WTC11 (cell line): ENCODE results near the gene RPP38. TPM values are rescaled to one million over a fixed set of nuclear protein-coding genes. Genes with fewer than 3 reads are reported as not detected.

ENCODE experiments used
- ATAC-seq: fragments of 200-7000 bp; cut with Tn5 transposase; 2 replicates; pipeline ENCODE4 v1.10.0; 2021; ENCODE audit warnings: mild to moderate bottlenecking, moderate library complexity
- CTCF ChIA-PET: fragments of 300-600 bp; sonication (Branson Sonifier 250); formaldehyde crosslinking; loops from one replicate; lab custom pipeline; 2021; ENCODE audit warnings: antibody characterized with exemption; lab: Charles Lee
- POLR2A ChIA-PET: fragments of 350-600 bp; sonication (Branson Sonifier 250); formaldehyde crosslinking; loops from one replicate; lab custom pipeline; 2021; ENCODE audit warnings: antibody characterized with exemption; lab: Charles Lee
- DNase-seq: peaks from one replicate; pipeline ENCODE4 v3.0.0; 2021; ENCODE audit warnings: low spot score
- H3K27ac Mint-ChIP-seq: 2 replicates; pipeline ENCODE4 v1.8.0; 2021; ENCODE audit warnings: mixed read lengths
- H3K27me3 Mint-ChIP-seq: 2 replicates; pipeline ENCODE4 v1.8.0; 2021; ENCODE audit warnings: low read depth, mild to moderate bottlenecking, moderate library complexity, mixed read lengths
- H3K36me3 Mint-ChIP-seq: 2 replicates; pipeline ENCODE4 v1.8.0; 2021; ENCODE audit warnings: mixed read lengths
- H3K4me1 Mint-ChIP-seq: 2 replicates; pipeline ENCODE4 v1.8.0; 2022; ENCODE audit warnings: mixed read lengths
- H3K4me3 Mint-ChIP-seq: 2 replicates; pipeline ENCODE4 v1.8.0; 2021; ENCODE audit warnings: mild to moderate bottlenecking, moderate library complexity, mixed read lengths
- H3K9me3 Mint-ChIP-seq: 2 replicates; pipeline ENCODE4 v1.8.0; 2021; ENCODE audit warnings: mixed read lengths
- ESRRA ChIP-seq: sonication (generic); formaldehyde crosslinking; IDR thresholded peaks from 2 replicates; pipeline ENCODE4 v1.8.1; 2022; ENCODE audit warnings: mild to moderate bottlenecking, missing genetic modification reagents, borderline replicate concordance
- GABPB1 ChIP-seq: sonication (generic); formaldehyde crosslinking; IDR thresholded peaks from 2 replicates; pipeline ENCODE4 v1.8.1; 2023; ENCODE audit warnings: mild to moderate bottlenecking, missing genetic modification reagents
- GTF2I ChIP-seq: fragments of 250-450 bp; sonication (Bioruptor Pico); conservative IDR thresholded peaks from 2 replicates; pipeline ENCODE4 v1.4.0; 2021; ENCODE audit warnings: mild to moderate bottlenecking
- KAT7 ChIP-seq: sonication (generic); formaldehyde crosslinking; IDR thresholded peaks from 2 replicates; pipeline ENCODE4 v1.8.1; 2023; ENCODE audit warnings: missing genetic modification reagents, mild to moderate bottlenecking, borderline replicate concordance
- MYBL2 ChIP-seq: sonication (generic); formaldehyde crosslinking; IDR thresholded peaks from 2 replicates; pipeline ENCODE4 v1.8.1; 2023; ENCODE audit warnings: mild to moderate bottlenecking, moderate library complexity, missing genetic modification reagents
- PRRX2 ChIP-seq: fragments of 250-450 bp; sonication (Bioruptor Pico); IDR thresholded peaks from 2 replicates; pipeline ENCODE4 v1.8.0; 2021; ENCODE audit warnings: mild to moderate bottlenecking
- ZNF121 ChIP-seq: sonication (generic); formaldehyde crosslinking; IDR thresholded peaks from 2 replicates; pipeline ENCODE4 v1.8.0; 2023; ENCODE audit warnings: missing genetic modification reagents
- ZNF232 ChIP-seq: sonication (generic); formaldehyde crosslinking; IDR thresholded peaks from 2 replicates; pipeline ENCODE4 v1.8.0; 2022; ENCODE audit warnings: mild to moderate bottlenecking, missing genetic modification reagents
- total RNA-seq: library from RNA; stranded (reverse); gene quantifications from 3 replicates; pipeline ENCODE4 v1.2.3, GENCODE V29; 2021
- TF ChIP-seq, protein P1 (sequence below): fragments of 250-450 bp; sonication (Bioruptor Pico); IDR thresholded peaks from 2 replicates; pipeline ENCODE4 v1.9.0; 2021; ENCODE audit warnings: mild to moderate bottlenecking
- TF ChIP-seq, protein P2 (sequence below): sonication (generic); formaldehyde crosslinking; IDR thresholded peaks from 2 replicates; pipeline ENCODE4 v1.8.1; 2023; ENCODE audit warnings: mild to moderate bottlenecking, missing genetic modification reagents, moderate library complexity
- TF ChIP-seq, protein P3 (sequence below): fragments of 250-450 bp; sonication (Bioruptor Pico); IDR thresholded peaks from 2 replicates; pipeline ENCODE4 v1.9.0; 2021; ENCODE audit warnings: mild to moderate bottlenecking
- TF ChIP-seq, protein P4 (sequence below): sonication (generic); formaldehyde crosslinking; IDR thresholded peaks from 2 replicates; pipeline ENCODE4 v1.8.1; 2022; ENCODE audit warnings: mild to moderate bottlenecking, missing genetic modification reagents, moderate library complexity, borderline replicate concordance
- TF ChIP-seq, protein P5 (sequence below): sonication (generic); formaldehyde crosslinking; IDR thresholded peaks from 2 replicates; pipeline ENCODE4 v1.8.0; 2023; ENCODE audit warnings: mild to moderate bottlenecking, missing genetic modification reagents
- TF ChIP-seq, protein P6 (sequence below): sonication (generic); formaldehyde crosslinking; IDR thresholded peaks from 2 replicates; pipeline ENCODE4 v1.8.1; 2022; ENCODE audit warnings: low read depth, mild to moderate bottlenecking, moderate library complexity, missing genetic modification reagents, borderline replicate concordance
- TF ChIP-seq, protein P7 (sequence below): sonication (generic); formaldehyde crosslinking; IDR thresholded peaks from 2 replicates; pipeline ENCODE4 v1.8.0; 2022; ENCODE audit warnings: mild to moderate bottlenecking, missing genetic modification reagents
- TF ChIP-seq, protein P8 (sequence below): sonication (generic); formaldehyde crosslinking; IDR thresholded peaks from 2 replicates; pipeline ENCODE4 v1.8.1; 2023; ENCODE audit warnings: mild to moderate bottlenecking, moderate library complexity, missing genetic modification reagents

The RPP38 gene
- total RNA-seq, 1 experiment from 2014 or later = 20.9 TPM

DNA sequence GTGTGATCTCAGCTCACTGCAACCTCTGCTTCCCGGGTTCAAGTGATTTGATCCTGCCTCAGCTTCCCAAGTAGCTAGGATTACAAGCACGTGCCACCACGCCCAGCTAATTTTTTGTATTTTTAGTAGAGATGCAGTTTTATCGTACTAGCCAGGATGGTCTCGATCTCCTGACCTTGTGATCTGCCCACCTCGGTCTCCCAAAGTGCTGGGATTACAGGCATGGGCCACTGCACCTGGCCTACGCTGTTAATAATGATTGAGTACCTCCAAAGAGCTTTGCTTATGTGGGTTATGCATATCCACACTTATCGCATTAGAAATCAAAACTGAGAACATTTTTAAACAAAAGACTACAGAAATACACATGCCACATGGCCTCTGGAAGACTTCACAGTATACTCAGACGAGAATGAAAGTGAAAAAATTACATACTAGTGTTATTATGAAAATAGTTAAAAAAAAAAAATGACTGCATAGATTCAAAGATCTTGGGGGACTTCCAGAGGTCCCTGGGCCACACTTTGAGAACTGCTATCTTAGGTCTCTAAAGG, 25.4 kb downstream of the RPP38 start:
- no peak for DNase-seq
- ATAC-seq = no peak
- Mint-ChIP-seq H3K4me3 (no peak overlapping the region), H3K4me1 (no peaks in the 10 kb centered on the region), H3K27ac (no peak overlapping the region), H3K9me3 (peaks cover 4% of the 10 kb centered on the region), H3K36me3 (peaks cover 25% of the 10 kb centered on the region), H3K27me3 (no peaks in the 10 kb centered on the region)
- TF ChIP-seq, protein P1, sequence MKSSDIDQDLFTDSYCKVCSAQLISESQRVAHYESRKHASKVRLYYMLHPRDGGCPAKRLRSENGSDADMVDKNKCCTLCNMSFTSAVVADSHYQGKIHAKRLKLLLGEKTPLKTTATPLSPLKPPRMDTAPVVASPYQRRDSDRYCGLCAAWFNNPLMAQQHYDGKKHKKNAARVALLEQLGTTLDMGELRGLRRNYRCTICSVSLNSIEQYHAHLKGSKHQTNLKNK (CRISPR knock-in tag) = no peak
- TF ChIP-seq, protein P2, sequence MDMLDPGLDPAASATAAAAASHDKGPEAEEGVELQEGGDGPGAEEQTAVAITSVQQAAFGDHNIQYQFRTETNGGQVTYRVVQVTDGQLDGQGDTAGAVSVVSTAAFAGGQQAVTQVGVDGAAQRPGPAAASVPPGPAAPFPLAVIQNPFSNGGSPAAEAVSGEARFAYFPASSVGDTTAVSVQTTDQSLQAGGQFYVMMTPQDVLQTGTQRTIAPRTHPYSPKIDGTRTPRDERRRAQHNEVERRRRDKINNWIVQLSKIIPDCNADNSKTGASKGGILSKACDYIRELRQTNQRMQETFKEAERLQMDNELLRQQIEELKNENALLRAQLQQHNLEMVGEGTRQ = no peak
- TF ChIP-seq, protein P3, sequence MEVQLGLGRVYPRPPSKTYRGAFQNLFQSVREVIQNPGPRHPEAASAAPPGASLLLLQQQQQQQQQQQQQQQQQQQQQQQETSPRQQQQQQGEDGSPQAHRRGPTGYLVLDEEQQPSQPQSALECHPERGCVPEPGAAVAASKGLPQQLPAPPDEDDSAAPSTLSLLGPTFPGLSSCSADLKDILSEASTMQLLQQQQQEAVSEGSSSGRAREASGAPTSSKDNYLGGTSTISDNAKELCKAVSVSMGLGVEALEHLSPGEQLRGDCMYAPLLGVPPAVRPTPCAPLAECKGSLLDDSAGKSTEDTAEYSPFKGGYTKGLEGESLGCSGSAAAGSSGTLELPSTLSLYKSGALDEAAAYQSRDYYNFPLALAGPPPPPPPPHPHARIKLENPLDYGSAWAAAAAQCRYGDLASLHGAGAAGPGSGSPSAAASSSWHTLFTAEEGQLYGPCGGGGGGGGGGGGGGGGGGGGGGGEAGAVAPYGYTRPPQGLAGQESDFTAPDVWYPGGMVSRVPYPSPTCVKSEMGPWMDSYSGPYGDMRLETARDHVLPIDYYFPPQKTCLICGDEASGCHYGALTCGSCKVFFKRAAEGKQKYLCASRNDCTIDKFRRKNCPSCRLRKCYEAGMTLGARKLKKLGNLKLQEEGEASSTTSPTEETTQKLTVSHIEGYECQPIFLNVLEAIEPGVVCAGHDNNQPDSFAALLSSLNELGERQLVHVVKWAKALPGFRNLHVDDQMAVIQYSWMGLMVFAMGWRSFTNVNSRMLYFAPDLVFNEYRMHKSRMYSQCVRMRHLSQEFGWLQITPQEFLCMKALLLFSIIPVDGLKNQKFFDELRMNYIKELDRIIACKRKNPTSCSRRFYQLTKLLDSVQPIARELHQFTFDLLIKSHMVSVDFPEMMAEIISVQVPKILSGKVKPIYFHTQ (CRISPR knock-in tag) = no peak
- TF ChIP-seq GABPB1 (no peak), ESRRA (CRISPR knock-in tag) (no peak), KAT7 (CRISPR knock-in tag) (no peak), MYBL2 (CRISPR knock-in tag) (no peak), PRRX2 (CRISPR knock-in tag) (no peak), GTF2I (CRISPR knock-in tag) (no peak), ZNF121 (CRISPR knock-in tag) (no peak), ZNF232 (CRISPR knock-in tag) (no peak)
- TF ChIP-seq, protein P4, sequence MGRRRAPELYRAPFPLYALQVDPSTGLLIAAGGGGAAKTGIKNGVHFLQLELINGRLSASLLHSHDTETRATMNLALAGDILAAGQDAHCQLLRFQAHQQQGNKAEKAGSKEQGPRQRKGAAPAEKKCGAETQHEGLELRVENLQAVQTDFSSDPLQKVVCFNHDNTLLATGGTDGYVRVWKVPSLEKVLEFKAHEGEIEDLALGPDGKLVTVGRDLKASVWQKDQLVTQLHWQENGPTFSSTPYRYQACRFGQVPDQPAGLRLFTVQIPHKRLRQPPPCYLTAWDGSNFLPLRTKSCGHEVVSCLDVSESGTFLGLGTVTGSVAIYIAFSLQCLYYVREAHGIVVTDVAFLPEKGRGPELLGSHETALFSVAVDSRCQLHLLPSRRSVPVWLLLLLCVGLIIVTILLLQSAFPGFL (CRISPR knock-in tag) = no peak
- TF ChIP-seq, protein P5, sequence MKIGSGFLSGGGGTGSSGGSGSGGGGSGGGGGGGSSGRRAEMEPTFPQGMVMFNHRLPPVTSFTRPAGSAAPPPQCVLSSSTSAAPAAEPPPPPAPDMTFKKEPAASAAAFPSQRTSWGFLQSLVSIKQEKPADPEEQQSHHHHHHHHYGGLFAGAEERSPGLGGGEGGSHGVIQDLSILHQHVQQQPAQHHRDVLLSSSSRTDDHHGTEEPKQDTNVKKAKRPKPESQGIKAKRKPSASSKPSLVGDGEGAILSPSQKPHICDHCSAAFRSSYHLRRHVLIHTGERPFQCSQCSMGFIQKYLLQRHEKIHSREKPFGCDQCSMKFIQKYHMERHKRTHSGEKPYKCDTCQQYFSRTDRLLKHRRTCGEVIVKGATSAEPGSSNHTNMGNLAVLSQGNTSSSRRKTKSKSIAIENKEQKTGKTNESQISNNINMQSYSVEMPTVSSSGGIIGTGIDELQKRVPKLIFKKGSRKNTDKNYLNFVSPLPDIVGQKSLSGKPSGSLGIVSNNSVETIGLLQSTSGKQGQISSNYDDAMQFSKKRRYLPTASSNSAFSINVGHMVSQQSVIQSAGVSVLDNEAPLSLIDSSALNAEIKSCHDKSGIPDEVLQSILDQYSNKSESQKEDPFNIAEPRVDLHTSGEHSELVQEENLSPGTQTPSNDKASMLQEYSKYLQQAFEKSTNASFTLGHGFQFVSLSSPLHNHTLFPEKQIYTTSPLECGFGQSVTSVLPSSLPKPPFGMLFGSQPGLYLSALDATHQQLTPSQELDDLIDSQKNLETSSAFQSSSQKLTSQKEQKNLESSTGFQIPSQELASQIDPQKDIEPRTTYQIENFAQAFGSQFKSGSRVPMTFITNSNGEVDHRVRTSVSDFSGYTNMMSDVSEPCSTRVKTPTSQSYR (CRISPR knock-in tag) = no peak
- TF ChIP-seq, protein P6, sequence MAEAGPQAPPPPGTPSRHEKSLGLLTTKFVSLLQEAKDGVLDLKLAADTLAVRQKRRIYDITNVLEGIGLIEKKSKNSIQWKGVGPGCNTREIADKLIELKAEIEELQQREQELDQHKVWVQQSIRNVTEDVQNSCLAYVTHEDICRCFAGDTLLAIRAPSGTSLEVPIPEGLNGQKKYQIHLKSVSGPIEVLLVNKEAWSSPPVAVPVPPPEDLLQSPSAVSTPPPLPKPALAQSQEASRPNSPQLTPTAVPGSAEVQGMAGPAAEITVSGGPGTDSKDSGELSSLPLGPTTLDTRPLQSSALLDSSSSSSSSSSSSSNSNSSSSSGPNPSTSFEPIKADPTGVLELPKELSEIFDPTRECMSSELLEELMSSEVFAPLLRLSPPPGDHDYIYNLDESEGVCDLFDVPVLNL (CRISPR knock-in tag) = no peak
- TF ChIP-seq, protein P7, sequence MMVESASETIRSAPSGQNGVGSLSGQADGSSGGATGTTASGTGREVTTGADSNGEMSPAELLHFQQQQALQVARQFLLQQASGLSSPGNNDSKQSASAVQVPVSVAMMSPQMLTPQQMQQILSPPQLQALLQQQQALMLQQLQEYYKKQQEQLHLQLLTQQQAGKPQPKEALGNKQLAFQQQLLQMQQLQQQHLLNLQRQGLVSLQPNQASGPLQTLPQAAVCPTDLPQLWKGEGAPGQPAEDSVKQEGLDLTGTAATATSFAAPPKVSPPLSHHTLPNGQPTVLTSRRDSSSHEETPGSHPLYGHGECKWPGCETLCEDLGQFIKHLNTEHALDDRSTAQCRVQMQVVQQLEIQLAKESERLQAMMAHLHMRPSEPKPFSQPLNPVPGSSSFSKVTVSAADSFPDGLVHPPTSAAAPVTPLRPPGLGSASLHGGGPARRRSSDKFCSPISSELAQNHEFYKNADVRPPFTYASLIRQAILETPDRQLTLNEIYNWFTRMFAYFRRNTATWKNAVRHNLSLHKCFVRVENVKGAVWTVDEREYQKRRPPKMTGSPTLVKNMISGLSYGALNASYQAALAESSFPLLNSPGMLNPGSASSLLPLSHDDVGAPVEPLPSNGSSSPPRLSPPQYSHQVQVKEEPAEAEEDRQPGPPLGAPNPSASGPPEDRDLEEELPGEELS (CRISPR knock-in tag) = no peak
- TF ChIP-seq, protein P8, sequence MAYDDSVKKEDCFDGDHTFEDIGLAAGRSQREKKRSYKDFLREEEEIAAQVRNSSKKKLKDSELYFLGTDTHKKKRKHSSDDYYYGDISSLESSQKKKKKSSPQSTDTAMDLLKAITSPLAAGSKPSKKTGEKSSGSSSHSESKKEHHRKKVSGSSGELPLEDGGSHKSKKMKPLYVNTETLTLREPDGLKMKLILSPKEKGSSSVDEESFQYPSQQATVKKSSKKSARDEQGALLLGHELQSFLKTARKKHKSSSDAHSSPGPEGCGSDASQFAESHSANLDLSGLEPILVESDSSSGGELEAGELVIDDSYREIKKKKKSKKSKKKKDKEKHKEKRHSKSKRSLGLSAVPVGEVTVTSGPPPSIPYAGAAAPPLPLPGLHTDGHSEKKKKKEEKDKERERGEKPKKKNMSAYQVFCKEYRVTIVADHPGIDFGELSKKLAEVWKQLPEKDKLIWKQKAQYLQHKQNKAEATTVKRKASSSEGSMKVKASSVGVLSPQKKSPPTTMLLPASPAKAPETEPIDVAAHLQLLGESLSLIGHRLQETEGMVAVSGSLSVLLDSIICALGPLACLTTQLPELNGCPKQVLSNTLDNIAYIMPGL (CRISPR knock-in tag) = no peak
- CTCF ChIA-PET = interaction anchor here (0.7 kb wide), 1 partner anchor 42 kb away, joined by 3 read pairs; no protein-coding TSS in a partner anchor
- POLR2A ChIA-PET = no interaction called here
